Activated CD4-positive, alpha-beta T cell treated with anti-CD3 and anti-CD28 coated beads, Interleukin-10, Interleukin-2, amounts not matched to agents 100 ng/mL and 50 ng/mL, durations not matched to agents 16 hours and 8 hours (primary cell): Measurements from ENCODE around the gene BACH1.

Experiments
- DNase-seq: peaks from one replicate; pipeline ENCODE4 v3.0.0-alpha.2; 2020

BACH1 gene

GRCh38 chr21:29384683-29385359 lies 86.1 kb downstream of the BACH1 start:
- no peak for DNase-seq

DNA sequence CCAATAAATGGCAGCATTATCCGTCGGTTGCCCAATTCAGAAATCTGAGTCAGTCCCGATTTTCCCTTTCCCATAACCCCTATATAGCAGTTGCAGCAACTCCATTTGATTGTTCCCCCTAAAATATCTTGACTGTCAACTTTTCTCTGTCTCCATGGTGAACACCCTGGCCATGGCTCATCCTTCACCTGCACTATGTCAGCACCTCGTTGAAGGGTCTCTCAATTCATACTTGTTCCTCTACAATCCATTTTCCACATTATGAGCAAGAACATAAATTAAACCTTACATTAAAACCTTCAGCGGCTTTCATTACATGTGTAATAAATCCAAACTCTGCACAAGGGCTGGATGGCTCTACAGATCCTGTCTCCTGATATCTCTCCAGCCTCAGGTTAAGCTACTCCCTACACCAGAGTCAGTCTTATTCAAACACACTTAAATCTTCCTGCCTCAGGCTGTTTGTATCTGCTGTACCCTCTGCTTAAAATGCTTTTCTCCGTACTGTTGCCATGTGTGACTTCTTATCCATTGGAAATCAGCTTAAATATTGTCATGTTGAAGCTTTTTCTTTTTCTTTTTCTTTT lies 87.3 kb downstream of the BACH1 start:
- no peak for DNase-seq

DNA sequence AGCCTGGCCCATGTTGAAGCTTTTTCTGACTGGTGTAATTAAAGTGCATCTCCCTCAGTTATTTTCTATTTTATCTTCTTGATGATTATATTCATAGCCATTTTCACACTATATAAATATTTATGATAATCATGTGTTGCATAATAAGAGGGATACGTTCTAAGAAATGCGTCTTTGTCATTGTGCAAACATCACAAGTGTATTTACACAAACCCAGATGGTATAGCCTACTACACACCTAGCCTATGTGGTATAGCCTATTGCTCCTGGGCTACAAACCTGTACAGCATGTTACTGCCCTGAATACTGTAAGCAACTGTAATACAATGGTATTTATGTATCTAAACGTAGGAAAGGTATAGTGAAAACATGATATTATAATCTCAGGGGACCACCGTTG lies 88.1 kb downstream of the BACH1 start:
- no peak for DNase-seq

DNA sequence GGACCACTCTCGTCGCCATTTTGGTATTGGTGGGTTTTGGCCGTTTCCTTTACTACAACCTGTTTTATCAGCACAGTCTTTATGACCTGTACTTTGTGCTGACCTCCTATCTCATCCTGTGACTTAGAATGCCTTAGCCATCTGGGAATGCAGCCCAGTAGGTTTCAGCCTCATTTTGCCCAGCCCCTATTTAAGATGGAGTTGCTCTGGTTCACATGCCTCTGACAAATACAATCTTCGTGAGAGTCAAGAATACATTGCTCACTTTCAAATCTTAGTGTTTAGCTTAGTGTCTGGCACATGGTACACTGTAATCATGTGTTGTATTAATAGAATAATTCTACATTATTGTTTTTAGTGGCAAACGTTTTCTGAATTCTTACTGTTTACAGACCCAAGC lies 88.9 kb downstream of the BACH1 start:
- DNase-seq = no peak

GRCh38 chr21:29389136-29389535 lies 90.4 kb downstream of the BACH1 start:
- no peak for DNase-seq

GRCh38 chr21:29390778-29391177 lies 92.1 kb downstream of the BACH1 start:
- DNase-seq = no peak

GRCh38 chr21:29394051-29394450 lies 95.3 kb downstream of the BACH1 start:
- no peak for DNase-seq
